Measurements from ENCODE around the gene TMSB4X.
"Not testable (repeated sequence)": the region's sequence is repeated elsewhere in the genome, so short reads cannot be mapped to it uniquely, and the experiment has no call there.

The TMSB4X gene

DNA sequence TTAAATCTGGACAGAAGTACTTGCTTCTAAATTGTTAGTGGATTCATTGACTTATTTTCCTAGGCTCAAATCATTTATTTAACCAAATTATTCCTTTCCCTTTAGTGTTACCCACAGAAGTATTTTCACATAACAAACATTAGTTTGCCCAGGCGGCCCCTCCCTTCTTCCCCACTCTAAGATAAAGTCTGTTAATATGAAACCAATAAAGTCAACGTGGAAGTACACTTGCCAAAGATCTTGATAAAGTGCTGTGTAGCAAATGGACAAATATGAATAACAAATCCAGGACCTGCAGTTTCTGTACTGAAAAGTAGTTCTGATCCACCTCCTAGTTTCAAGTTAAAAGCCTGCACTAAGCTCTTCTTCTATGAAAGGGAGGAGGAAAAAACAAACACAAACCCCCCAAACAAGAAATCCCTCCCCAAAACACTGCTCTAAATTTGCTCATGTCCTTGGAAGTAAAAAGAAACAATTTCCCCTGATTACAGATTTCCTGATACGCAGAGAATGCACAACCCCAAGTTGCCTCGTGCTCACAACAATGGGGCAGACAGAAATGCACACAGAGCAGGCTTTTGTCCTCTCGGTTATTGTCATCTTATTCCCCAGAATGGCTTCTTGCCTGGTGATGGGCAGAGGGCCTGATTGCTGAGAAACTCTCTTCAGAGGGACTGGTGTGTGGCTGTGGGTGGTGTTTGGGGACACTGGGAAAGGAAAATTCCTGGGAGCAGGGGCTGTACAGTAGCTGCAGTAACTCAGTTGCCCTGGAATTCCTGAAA, 23.2 kb downstream of the TMSB4X start:
- DNase-seq: no peak

DNA sequence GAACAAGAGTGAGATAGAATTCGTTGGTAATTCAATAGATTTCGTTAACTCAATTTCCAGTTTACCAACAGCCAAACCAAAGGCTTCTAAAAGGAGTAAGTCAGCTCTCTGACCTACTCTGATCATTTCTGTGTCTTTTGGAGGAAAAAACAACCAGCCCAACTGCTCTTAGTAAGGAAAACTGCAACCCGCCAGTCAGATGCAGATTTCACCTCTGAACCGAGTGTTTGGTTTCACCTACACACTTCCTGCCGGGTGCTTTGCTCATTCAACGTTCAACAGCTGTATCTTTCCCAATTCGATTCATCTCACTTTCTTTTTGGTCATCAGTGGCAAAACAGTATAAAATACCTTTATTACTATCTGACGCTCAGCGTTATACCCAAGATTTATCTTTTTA, 24.5 kb downstream of the TMSB4X start:
- DNase-seq: no peak

DNA sequence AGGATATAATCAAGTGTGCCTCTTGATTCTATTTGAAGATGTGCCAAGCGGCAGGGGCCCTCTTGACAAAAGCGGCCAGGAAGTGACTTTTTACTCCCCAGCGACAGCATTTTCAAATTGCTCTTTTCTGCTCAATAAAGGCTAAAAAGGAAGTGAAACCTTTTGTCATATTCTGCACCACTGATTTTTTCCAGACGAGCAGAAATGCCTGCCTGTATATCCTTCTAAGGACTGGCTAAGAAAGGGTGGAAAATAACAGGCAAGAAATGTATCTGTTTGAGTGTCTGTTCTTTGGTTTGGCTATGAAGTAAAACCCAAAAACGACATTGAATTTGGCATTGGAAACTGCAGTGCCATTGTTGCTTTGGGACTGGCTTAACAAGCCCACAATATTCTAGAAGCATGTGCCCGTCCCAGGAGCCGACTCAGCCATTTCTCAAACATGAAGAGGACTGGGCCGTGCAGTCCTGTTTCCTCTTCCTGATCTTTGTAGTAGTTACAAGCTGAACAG, 25.4 kb downstream of the TMSB4X start:
- DNase-seq: no peak

DNA sequence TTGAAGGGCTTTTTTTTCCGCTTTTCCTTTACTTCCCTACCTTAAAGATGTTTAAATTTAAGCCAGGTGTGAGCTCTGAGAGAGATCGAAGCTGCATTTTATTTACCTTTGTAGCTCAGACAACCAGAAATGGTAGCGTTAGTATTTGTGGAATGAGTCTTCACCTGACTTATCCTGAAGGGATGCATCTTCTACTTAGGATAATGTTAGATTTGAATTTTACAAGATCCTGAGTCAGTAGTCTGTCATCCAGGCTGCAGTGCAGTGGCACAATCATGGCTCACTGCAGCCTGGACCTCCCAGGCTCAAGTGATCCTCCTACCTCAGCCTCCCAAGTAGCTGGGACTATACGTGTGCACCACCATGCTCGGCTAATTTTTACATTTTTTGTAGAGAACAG, 26.2 kb downstream of the TMSB4X start:
- no peak for DNase-seq

DNA sequence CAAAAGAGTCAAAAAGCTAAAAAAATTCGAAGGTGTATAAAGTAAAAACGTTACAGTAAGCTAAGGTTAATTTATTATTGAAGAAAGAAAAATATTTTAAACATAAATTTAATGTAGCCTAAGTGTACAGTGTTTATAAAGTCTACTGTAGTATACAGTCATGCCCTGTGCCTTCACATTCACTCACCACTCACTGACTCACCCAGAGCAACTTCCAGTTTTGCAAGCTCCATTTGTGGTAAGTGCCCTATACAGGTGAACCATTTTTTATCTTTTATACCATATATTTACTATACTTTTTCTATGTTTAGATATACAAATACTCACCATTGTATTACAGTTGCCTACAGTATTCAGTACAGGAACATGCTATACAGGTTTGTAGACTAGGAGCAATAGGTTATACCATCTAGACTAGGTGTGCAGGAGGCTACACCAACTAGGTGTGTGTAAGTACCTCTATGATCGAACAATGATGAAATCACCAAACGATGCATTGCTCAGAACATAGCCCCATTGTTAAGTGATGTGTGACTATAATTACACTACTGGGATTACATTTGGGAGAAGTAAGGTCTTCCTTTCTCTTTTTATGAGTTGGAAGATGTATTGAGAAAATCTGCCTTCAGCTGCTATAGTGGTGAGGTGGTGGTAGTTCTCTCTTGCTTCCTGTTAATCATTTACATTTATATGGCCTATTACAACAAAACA, 27.2 kb downstream of the TMSB4X start:
- no peak for DNase-seq

DNA sequence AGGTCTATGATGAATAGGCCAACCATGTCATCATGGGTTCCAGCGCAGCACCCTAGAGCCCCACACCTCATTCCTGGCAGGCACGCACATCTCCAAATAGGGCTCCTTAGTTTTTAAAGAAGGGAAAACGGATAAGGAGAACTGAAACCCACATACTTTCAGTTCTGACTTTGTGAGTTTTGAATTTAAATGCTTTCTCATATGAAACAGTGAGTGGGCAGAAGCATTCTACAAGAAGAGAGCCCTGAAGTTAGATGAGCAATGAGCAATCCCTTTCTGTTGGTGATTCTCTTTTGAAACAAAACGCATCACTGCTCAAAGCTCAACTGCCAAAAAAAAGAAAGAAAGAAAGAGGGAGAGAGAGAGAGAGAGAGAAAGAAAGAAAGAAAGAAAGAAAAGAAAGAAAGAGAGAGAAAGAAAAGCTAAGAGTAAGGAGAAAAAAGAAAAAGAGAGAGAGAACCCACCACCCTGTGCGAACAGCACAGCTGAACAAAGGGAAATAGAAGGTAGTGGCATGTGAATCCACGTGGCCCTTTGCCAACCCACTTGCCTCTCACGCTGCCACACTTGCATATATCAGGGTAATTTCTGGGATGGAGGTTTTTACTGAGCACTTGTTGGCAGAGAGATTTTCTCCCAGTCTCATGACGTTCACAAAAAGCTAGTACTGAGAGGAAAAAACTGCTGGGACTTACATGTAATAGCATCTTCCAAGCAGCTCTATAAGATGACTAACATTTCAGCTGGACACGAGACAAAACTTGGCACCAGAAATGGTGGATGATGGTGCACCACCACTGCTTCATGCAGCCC, 31.0 kb downstream of the TMSB4X start:
- no peak for DNase-seq

DNA sequence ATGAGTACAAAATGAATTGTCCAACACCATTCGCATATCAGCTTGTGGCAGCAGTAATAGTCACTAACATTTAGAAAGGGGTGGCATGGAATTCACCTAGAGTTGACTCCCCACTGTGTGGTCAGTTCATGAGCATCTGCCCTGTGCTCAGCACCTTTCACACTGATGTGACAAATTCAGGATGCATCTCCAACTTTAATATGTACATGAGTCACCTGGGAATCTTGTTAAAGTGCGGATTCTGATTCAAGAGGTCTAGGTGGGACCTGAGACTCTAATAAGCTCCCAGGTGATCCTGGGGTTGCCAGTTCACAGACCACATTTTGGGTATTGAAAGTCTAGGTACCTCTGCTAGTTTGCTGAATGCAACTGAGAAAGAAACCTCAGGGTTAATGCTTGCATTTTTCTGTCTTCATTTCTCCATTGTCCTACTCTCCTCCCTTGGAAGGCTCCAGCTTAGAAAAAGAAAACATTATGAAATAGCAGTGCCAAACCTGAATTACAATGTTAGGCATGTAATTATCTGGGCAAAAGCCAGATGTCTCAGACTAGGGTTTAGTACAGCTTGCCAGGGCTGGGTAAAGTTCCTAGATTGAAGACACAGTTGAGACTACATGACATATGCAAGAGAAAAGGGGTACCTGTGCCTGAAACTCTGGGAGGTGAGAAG, 32.7 kb downstream of the TMSB4X start:
- DNase-seq: no peak

DNA sequence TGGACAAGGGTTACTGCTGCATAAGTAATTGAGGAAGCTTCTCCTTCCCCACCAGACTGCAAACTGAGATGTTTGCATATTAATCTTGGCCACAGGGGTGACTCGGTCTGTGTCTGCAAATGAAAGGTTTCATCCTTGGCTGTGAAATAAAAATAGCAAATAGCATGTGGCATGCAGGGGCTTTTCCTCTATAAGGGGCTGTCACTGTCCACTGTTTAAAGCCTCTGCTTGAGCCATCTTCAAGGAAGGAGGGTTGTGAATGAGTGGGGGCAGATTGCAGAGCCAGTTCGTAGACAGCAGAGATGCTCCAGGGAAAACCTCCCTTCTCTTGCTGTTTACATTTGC, 33.3 kb downstream of the TMSB4X start:
- DNase-seq: no peak

DNA sequence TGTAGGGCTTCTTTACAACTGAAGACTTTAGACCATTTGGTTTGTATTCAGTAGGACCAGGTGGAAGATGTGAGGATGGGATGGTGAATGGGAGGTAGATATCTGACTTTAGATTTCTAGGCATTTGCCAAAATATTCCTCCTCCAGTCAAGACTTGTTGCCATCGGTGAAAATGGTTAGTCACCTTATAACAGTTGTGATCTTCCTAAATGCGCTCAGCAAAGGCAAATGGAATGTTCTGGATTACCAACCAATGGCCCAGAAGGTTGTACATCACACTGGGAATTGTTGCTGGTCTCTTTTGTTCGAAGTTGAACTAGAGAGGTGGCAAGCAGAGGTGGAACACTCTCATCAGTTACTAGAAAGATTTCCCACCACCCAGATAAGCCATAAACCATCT, 33.9 kb downstream of the TMSB4X start:
- DNase-seq: no peak

DNA sequence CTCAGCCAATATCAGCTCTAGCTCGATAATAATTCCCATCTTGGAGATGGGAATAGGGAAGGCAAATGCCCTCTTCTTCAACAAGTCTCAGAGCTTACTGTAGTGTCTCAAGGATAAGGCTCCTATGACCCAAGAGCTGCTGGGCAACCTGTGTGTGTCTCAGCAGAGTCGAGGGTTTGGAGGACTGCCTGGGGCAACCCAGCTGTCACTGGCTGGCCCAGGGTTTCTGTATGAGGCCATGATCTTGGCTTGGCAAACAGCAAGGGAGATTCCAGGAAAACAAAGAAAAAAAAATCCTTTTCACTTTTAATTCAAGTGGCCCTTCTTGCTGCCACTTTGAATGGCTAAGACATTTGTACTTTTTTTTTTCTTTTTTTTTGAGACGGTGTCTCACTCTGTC, 34.4 kb downstream of the TMSB4X start:
- no peak for DNase-seq

DNA sequence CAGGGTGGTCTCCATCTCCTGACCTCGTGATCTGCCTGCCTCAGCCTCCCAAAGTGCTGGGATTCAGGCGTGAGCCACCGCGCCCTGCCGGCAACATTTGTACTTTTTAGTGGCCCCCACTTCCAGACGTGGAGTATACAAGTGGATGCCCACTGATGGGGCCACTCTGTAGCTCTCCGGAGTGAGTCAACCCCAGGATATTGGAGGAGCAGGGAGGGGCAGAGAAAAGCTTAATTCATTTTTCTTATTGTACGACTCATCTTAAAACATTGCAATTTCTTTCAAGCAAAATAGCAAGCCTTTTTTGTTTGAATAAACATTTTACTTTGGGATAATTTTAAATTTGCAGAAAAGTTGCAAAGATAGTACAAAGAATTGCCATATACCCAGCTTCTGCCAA, 34.9 kb downstream of the TMSB4X start:
- DNase-seq: no peak

DNA sequence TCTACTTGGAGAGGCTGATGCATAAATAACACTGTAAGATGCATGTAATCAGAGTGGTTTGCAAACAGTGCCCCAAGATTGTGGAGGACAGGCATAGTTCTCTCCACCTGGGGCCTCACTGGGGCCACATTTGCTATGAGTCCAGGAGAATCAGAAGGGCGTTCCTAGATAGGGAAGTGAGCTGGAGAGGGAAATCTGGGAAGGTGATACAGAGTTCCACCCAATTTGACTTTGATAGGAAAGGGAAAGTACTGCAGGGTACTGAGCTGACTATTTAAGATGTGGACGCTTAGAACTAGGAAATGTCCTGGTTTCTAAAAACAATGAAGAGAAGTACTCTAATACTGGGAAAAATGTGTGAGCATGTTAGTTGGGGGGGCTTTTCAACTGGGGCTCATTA, 35.6 kb downstream of the TMSB4X start:
- DNase-seq: no peak

DNA sequence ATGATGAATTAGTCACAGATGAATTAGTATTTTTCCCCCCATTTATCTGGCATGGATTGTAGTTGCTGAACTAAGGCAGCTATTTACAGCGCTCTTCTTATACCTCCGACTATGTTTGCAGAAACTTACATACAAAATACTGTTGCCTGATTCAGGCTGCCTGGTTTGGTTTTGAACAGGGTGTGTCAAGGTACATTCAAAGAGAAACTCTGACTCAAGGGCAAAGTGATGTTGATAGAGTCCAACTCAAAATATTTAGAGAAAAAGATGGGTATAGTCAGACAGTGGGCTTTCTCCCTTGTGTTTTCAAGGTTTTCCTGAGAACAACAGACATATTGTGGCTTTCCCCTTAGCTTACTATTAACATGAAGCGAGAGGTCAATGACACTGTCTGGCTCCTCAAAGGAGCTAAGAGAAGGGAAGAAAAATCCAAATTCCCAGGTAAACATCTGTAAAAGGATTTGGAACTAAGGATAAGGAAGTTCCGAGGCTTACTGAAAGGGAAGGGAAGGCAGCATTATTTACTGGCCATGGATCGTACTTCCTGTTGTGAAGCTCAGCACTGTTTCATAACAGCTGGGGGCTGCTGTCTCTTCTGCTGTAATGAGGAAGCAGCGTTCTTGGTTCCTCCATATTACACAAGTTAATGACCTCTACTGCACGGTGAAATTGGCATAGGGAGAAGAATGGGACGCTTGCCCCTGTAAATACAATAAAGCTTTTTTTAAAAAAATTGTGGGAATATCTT, 38.6 kb downstream of the TMSB4X start:
- DNase-seq: peak; percentile 36

DNA sequence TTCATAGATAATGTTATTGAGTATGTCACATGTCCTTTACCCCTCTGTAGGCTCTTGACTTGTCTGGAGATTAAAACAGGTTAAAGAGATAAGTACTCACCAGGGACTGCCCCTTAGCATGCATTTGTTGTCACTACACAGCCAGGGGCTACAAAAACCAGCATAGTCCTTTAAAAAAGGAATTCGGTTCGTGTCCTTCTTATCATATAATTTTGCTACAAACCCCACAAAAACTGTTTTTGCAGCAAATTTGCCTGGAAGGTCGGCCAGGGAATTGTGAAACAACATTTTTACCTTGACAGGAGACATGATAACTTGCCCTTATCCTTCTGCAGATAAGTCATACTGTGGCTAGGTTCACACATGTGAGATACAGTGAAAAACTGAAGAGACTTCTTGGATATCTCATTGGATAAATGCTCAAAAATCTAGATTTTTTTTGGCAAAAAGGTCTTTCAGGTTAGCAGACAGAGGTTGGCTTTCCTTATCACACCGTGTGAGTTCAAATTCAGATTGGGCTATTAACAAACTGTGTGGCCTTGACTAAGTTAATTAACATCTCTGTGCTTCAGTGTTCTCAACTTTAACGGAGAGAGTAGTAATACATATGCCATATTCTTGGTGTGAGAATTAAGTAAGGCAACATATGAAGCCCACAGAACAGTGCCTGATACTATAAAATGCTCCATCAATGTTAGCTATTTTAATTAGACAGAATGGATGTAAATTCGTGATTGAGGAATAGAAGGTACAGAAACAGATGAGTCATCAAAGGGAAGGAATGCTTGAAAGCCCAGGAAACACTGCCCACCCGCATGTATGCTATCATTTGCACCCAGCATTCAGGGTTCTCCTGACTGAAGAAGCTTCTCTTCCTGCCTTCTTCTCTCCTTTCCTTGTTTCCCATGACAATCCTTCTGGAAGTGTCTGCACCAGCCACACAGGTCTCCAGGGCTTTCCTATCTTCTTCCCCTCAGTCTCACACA, 39.5 kb downstream of the TMSB4X start:
- no peak for DNase-seq

DNA sequence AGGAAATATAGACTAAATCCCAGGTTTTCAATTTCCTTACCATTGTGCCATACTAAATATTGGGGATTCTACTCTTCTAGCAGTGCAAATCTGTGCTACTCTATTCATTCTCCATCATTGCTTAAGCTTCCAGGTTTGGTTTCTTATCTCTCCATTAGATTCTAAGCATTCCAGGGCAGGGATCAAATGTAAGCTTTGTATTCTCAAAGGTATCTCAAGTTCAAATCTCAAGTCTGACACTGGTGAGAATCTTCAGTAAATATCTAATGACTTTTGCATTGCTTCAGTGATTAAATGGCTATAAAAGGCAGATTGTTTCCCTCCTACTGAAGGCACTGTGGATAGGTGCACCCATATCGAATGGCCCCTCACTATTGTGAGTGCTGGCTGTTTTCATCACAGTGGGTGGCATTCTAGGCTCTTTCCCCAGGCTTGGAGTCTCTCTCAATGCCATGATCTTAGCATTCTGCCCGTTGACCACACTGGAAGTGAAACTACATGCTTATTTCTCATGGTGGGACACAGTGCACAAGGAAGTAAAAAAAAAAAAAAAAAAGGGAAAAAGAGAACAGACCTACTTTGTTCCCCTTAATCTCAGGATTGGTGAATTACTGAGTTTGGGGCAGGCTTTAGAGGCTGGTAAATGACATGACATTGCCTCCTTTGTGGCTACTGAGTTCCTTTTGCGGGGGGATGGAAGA, 40.8 kb downstream of the TMSB4X start:
- no peak for DNase-seq

DNA sequence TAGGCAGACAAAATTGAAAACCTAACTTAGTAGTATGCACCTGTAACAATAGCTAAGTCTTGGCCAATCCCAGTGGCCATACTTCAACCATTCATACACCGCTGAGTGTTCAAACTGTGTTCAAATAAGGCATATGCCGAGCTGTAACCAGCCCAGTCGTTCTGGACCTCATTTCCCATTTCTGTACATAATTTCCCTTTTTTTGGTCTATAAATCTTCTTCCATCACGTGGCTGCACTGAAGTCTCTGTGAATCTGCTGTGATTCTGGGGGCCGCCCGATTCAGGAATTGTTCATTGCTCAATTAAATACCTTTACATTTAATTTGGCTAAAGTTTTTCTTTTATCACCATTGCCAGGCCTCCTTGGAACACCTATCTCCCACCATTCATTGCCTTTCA, 41.8 kb downstream of the TMSB4X start:
- DNase-seq: not testable (repeated sequence)

DNA sequence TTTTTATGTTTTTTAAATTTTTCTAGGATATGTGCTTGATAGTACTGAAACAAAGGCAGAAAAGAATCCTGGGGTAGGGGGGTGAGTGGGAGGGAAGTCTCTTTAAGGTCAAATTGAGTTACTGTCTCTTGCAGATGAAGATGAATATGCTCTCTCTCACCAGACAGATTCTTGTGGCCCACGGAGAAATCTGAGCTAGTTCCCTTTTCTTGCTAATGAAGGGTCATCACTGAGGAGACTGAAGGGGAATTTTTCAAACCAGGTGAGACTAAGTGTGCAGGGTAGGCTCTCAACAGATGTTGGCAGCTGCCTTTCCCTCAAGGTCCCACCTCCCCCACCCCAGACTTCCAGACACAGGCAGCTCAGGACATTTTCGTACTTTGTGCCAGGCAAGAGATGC, 48.0 kb downstream of the TMSB4X start:
- DNase-seq: no peak

DNA sequence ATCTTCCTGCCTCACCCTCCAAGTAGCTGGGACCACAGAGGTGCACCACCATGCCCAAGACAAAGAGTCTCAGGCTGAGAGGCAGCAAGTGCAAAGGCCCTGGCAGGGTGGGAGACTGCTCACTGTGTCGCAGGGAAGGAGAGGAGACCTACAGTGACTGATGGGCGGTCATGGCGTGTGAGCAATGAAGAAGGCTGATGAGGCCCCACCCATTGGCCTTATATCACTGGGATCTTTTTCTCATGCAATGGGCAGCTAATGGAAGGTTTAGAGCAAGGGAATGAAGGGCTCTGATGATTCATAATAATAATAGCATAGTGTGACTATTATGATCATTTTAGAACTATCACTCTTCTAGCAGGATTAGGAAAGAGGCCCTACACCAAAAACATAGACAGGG, 48.7 kb downstream of the TMSB4X start:
- DNase-seq: no peak

DNA sequence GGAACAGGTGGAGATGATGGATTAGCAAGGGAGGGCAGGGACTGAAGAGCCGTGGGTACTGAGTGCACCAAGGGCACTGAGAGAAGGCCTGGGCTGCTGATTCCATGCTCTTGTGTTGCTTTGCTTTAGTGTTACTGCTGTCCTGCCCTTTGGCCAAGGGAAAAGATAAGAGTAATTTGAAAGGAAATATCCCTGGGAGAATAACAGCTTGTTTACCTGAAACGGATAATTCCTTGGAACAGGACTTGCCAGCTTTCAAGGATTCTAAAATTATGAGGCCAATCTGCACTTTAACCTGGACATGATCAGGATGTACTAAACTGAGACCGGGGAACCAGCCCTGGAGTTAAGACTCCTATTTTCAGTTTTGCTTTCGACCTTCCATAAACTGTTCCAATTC, 49.1 kb downstream of the TMSB4X start:
- DNase-seq: no peak

DNA sequence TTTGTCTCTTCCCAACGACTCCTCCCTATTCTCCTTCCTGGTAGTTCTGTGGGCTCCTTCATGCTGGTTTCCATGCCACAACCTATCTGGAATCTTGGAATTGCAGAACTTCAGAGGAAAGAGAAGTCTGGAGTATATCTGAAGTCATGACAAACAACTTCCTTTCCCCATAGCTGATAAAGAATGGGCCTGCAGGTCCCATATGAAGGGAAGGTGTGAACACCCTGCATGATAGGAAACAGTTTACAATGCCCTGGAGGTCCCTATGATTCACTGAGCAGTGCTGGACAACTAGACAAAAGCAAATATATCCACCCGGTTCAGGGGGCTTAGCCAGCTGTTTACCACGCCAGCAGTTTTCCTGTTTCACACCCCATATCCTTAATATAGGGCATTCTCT, 50.1 kb downstream of the TMSB4X start:
- no peak for DNase-seq

All from femur (tissue), 1 donor.